BLaER1 treated with 17β-estradiol and CSF1 and Interleukin-3, amounts not matched to agents 10 nM and 100 nM (cell line): ENCODE data around the gene SATB2.

ENCODE experiments used
- H3K27ac ChIP-seq, 11 experiments: shearing (Covaris generic); formaldehyde crosslinking; 2 replicates each; pipeline ENCODE4 v1.8.1; 2022
- H3K27me3 ChIP-seq, 11 experiments: shearing (Covaris generic); formaldehyde crosslinking; 2 replicates each; pipeline ENCODE4 v1.8.1; 2022
- H3K36me3 ChIP-seq, 11 experiments: shearing (Covaris generic); formaldehyde crosslinking; 2 replicates each; pipeline ENCODE4 v1.8.1; 2022
- H3K4me1 ChIP-seq, 10 experiments: shearing (Covaris generic); formaldehyde crosslinking; 2 replicates each; pipeline ENCODE4 v1.8.1; 2022
- H3K4me2 ChIP-seq, 11 experiments: shearing (Covaris generic); formaldehyde crosslinking; 2 replicates each; pipeline ENCODE4 v1.8.1; 2022
- H3K4me3 ChIP-seq, 10 experiments: shearing (Covaris generic); formaldehyde crosslinking; 2 replicates each; pipeline ENCODE4 v1.8.1; 2022
- H3K9ac ChIP-seq, 11 experiments: shearing (Covaris generic); formaldehyde crosslinking; 2 replicates each; pipeline ENCODE4 v1.8.1; 2022
- H3K9me3 ChIP-seq, 11 experiments: shearing (Covaris generic); formaldehyde crosslinking; replicated peaks in 1 of 11; 2 replicates each; pipeline ENCODE4 v1.8.1; 2022
- H4K20me1 ChIP-seq, 11 experiments: shearing (Covaris generic); formaldehyde crosslinking; 2 replicates each; pipeline ENCODE4 v1.8.1; 2022
- Cebpa-rat ChIP-seq, 11 experiments: shearing (Covaris generic); IDR thresholded peaks; 2 replicates each; pipeline ENCODE4 v1.8.1; 2022

Gene SATB2

GRCh38 chr2:199458009-199458805 is 468 bp upstream of the SATB2 start:
- TF ChIP-seq Cebpa-rat (IDR thresholded peaks at IDR 0.05), result no peak
- Histone ChIP-seq H3K4me1 (peaks cover 14 to 44% (median 28%) of the 10 kb centered on the region in 10 experiments), H3K36me3 (no peaks in the 10 kb centered on the region), H4K20me1 (peaks cover 0 to 73% (median 60%) of the 10 kb centered on the region in 11 experiments; a peak in 18 of 22 replicates), H3K27ac (peak overlapping the region in 1 of 11 experiments; percentile 70; a peak in 3 of 22 replicates), H3K27me3 (peaks cover 81 to 100% (median 99%) of the 10 kb centered on the region in 11 experiments), H3K9ac (peak overlapping the region in 9 of 11 experiments; percentile 48 to 86 (median 76); a peak in 15 of 22 replicates), H3K9me3 (peaks cover 0 to 11% (median 0%) of the 10 kb centered on the region in 11 experiments; a peak in 6 of 22 replicates), H3K4me3 (peak overlapping the region; percentile 63 to 82 (median 76)), H3K4me2 (peak overlapping the region; percentile 88 to 99 (median 97))

- TF ChIP-seq Cebpa-rat (IDR thresholded peaks at IDR 0.05), result no peak
- Histone ChIP-seq H3K36me3 (no peaks in the 10 kb centered on the region), H3K9ac (no peak overlapping the region), H3K27ac (no peak overlapping the region), H4K20me1 (peaks cover 0 to 65% (median 44%) of the 10 kb centered on the region in 11 experiments; a peak in 18 of 22 replicates), H3K4me3 (peak overlapping the region in 5 of 10 experiments; percentile 49 to 74 (median 58); a peak in 10 of 20 replicates), H3K27me3 (peaks cover 81 to 100% (median 99%) of the 10 kb centered on the region in 11 experiments), H3K9me3 (no peaks in the 10 kb centered on the region), H3K4me2 (peak overlapping the region; percentile 79 to 99 (median 86)), H3K4me1 (peaks cover 10 to 40% (median 26%) of the 10 kb centered on the region in 10 experiments; a peak in 19 of 20 replicates)
These were observed 1.2 kb downstream of the SATB2 start for GRCh38 chr2:199456383-199457146.

GRCh38 chr2:199455545-199456382 is 2.0 kb downstream of the SATB2 start:
- Histone ChIP-seq H3K4me3 (peak overlapping the region in 5 of 10 experiments; percentile 26 to 50 (median 41); a peak in 8 of 20 replicates), H3K27ac (no peak overlapping the region), H3K9me3 (no peaks in the 10 kb centered on the region), H3K36me3 (no peaks in the 10 kb centered on the region), H3K4me1 (peaks cover 10 to 40% (median 26%) of the 10 kb centered on the region in 10 experiments; a peak in 19 of 20 replicates), H3K4me2 (peak overlapping the region in 10 of 11 experiments; percentile 26 to 99 (median 54); a peak in 16 of 22 replicates), H3K9ac (no peak overlapping the region), H3K27me3 (peaks cover 81 to 100% (median 99%) of the 10 kb centered on the region in 11 experiments), H4K20me1 (peaks cover 0 to 57% (median 37%) of the 10 kb centered on the region in 11 experiments; a peak in 18 of 22 replicates)
- no peak for TF ChIP-seq Cebpa-rat (IDR thresholded peaks at IDR 0.05)

- Histone ChIP-seq H3K9me3 (no peaks in the 10 kb centered on the region), H3K4me1 (peaks cover 9 to 38% (median 24%) of the 10 kb centered on the region in 10 experiments; a peak in 19 of 20 replicates), H3K36me3 (no peaks in the 10 kb centered on the region), H3K4me3 (peak overlapping the region in 1 of 10 experiments; percentile 50; a peak in 1 of 20 replicates), H3K27ac (no peak overlapping the region), H4K20me1 (peaks cover 0 to 51% (median 31%) of the 10 kb centered on the region in 11 experiments; a peak in 18 of 22 replicates), H3K9ac (no peak overlapping the region), H3K4me2 (peak overlapping the region in 2 of 11 experiments; percentile 94 to 99; a peak in 3 of 22 replicates), H3K27me3 (peaks cover 76 to 100% (median 96%) of the 10 kb centered on the region in 11 experiments)
- no peak for TF ChIP-seq Cebpa-rat (IDR thresholded peaks at IDR 0.05)
These were observed 2.6 kb downstream of the SATB2 start for GRCh38 chr2:199455210-199455544.

- Histone ChIP-seq H3K9me3 (no peaks in the 10 kb centered on the region), H3K4me3 (no peak overlapping the region), H3K36me3 (no peaks in the 10 kb centered on the region), H4K20me1 (peaks cover 0 to 44% (median 25%) of the 10 kb centered on the region in 11 experiments; a peak in 18 of 22 replicates), H3K27me3 (peaks cover 87 to 100% (median 94%) of the 10 kb centered on the region in 11 experiments), H3K4me1 (peaks cover 4 to 21% (median 19%) of the 10 kb centered on the region in 10 experiments; a peak in 18 of 20 replicates), H3K4me2 (no peak overlapping the region), H3K9ac (no peak overlapping the region), H3K27ac (no peak overlapping the region)
- TF ChIP-seq Cebpa-rat (IDR thresholded peaks at IDR 0.05), result no peak
These were observed 4.8 kb downstream of the SATB2 start for GRCh38 chr2:199452991-199453379.

- H4K20me1 ChIP-seq, result peaks cover 0 to 39% (median 21%) of the 10 kb centered on the region in 11 experiments; a peak in 18 of 22 replicates
- no peak overlapping the region for H3K9ac ChIP-seq
- no peak for TF ChIP-seq Cebpa-rat (IDR thresholded peaks at IDR 0.05)
- no peak overlapping the region for H3K4me3 ChIP-seq
- no peaks in the 10 kb centered on the region for H3K9me3 ChIP-seq
- no peaks in the 10 kb centered on the region for H3K36me3 ChIP-seq
- peaks cover 4 to 17% (median 14%) of the 10 kb centered on the region in 10 experiments; a peak in 18 of 20 replicates for H3K4me1 ChIP-seq
- H3K27ac ChIP-seq, result no peak overlapping the region
- no peak overlapping the region for H3K4me2 ChIP-seq
- peaks cover 82 to 97% (median 89%) of the 10 kb centered on the region in 11 experiments for H3K27me3 ChIP-seq
These were observed 5.3 kb downstream of the SATB2 start for GRCh38 chr2:199452260-199452990.

GRCh38 chr2:199449956-199450355 is 7.8 kb downstream of the SATB2 start:
- Histone ChIP-seq H3K9ac (no peak overlapping the region), H4K20me1 (peaks cover 0 to 16% (median 0%) of the 10 kb centered on the region in 11 experiments; a peak in 10 of 22 replicates), H3K36me3 (no peaks in the 10 kb centered on the region), H3K4me3 (no peak overlapping the region), H3K27me3 (peaks cover 60 to 95% (median 77%) of the 10 kb centered on the region in 11 experiments), H3K9me3 (no peaks in the 10 kb centered on the region), H3K27ac (no peak overlapping the region), H3K4me2 (no peak overlapping the region), H3K4me1 (no peaks in the 10 kb centered on the region)
- no peak for TF ChIP-seq Cebpa-rat (IDR thresholded peaks at IDR 0.05)
